Gastrocnemius medialis (tissue), 4 donors: ENCODE data around the gene SMC3. TPM values are rescaled to one million over a fixed set of nuclear protein-coding genes. Genes with fewer than 3 reads are reported as not detected.
"Not testable (repeated sequence)": the region's sequence is repeated elsewhere in the genome, so short reads cannot be mapped to it uniquely, and the experiment has no call there.

ENCODE experiments used
- ATAC-seq, 2 donors: fragments of 150-250 bp; one replicate each; pipeline ENCODE4 v1.9.1; 2016
- DNase-seq, 2 donors: peaks; one replicate each; pipeline ENCODE4 v3.0.0-alpha.2; 2019
- H3K27ac ChIP-seq, 4 donors: fragments of 200-600 bp; sonication (generic); 1 replicate in 1 of 4; 2 replicates in 3 of 4; pipeline ENCODE4 v1.5.1; 2016 to 2018; ENCODE audit warnings: mild to moderate bottlenecking in 2 of 4, moderate library complexity in 1 of 4
- H3K27me3 ChIP-seq, 3 donors: fragments of 200-600 bp; sonication (generic) in 2 of 3; 1 replicate in 1 of 3; 2 replicates in 2 of 3; pipeline versions ENCODE4 v1.5.1 to v1.6.0; 2016 to 2019; ENCODE audit warnings: mild to moderate bottlenecking in 1 of 3, moderate library complexity in 1 of 3
- H3K36me3 ChIP-seq, 2 donors: fragments of 200-600 bp; sonication (generic) in 1 of 2; one replicate each; pipeline ENCODE4 v1.5.1; 2017 to 2018
- H3K4me1 ChIP-seq, 2 donors: fragments of 200-600 bp; sonication (generic) in 1 of 2; one replicate each; pipeline ENCODE4 v1.5.1; 2016 to 2017; ENCODE audit warnings: mild to moderate bottlenecking in 2 of 2
- H3K4me3 ChIP-seq, 4 donors: fragments of 200-600 bp; sonication (generic) in 3 of 4; 1 replicate in 1 of 4; 2 replicates in 3 of 4; pipeline ENCODE4 v1.5.1; 2016 to 2019; ENCODE audit warnings: mild to moderate bottlenecking in 2 of 4
- H3K9me3 ChIP-seq, 3 donors: fragments of 200-600 bp; sonication (generic) in 2 of 3; 1 replicate in 1 of 3; 2 replicates in 2 of 3; pipeline ENCODE4 v1.5.1; 2016 to 2019
- CTCF ChIP-seq, 5 experiments: fragments of 450-650 bp in 3 of 5; fragments of 200-600 bp in 2 of 5; sonication (generic) in 2 of 5; IDR thresholded peaks in 4 of 5; conservative IDR thresholded peaks in 1 of 5; 1 replicate in 4 of 5; 2 replicates in 1 of 5; pipeline ENCODE4 v1.5.1; 2016 to 2019; ENCODE audit warnings: antibody characterized with exemption in 5 of 5, mild to moderate bottlenecking in 3 of 5, moderate library complexity in 3 of 5
- POLR2A ChIP-seq, 2 donors: fragments of 450-650 bp; IDR thresholded peaks; one replicate each; pipeline ENCODE4 v1.6.1; 2017; ENCODE audit warnings: antibody characterized with exemption in 2 of 2, mild to moderate bottlenecking in 2 of 2, moderate library complexity in 2 of 2
- in situ Hi-C, 4 donors: fragments of 200-750 bp; cut with MboI; loops; one replicate each; pipeline versions ENCODE4 v1.15.0 to v1.8.0; 2017; ENCODE audit warnings: low sequenced_read_pairs in 4 of 4
- intact Hi-C: fragments of 100-400 bp; cut with DNase I; formaldehyde crosslinking; loops from one replicate; pipeline ENCODE4 v1.15.1; 2023; ENCODE audit warnings: low total_unique reads
- total RNA-seq, 4 donors: library from RNA; depleted of rRNA; stranded (reverse); fragments of >200 nt; gene quantifications; one replicate each; pipeline versions ENCODE4 v1.1.0 to v1.2.3, GENCODE V29; 2016

The SMC3 gene
- total RNA-seq, 4 donors from 2014 or later = 19.5 to 25.9 (median 21.9) TPM

GRCh38 chr10:110617425-110618229, 50.1 kb downstream of the SMC3 start:
- Histone ChIP-seq H3K27ac (no peak overlapping the region), H3K36me3 (no peaks in the 10 kb centered on the region), H3K27me3 (no peaks in the 10 kb centered on the region), H3K4me1 (no peaks in the 10 kb centered on the region), H3K4me3 (no peak overlapping the region), H3K9me3 (no peaks in the 10 kb centered on the region)
- DNase-seq (no peak), ATAC-seq (no peak)
- TF ChIP-seq POLR2A (IDR thresholded peaks at IDR 0.05) (no peak), CTCF (IDR thresholded peaks at IDR 0.05 in 4 of 5, conservative IDR thresholded peaks at IDR 0.05 in 1 of 5) (no peak)
- intact Hi-C loops (no loop called here), in situ Hi-C loops (loop anchor here in 3 of 4 donors (10.0 to 25.0 kb wide), 3 partner anchors 57 to 270 kb away; no protein-coding TSS in a partner anchor)

DNA sequence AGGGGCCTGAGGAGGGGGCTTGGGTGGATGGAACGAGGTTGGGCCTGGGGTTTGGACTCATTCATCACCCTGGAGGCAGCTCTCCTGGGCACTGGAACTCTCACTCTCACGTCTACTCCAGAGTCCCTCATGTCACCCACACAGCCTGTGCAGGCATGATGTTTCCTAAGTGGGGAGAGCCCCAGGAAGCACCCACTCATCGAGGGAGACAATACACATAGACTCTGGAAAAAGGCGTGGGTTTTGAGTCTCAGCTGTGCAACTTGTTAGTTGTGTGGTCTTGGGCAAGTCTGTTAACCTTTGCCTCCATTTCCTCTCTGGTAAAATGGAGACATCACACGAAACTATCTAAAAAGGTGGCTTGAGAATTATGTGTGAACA, 50.7 kb downstream of the SMC3 start:
- Histone ChIP-seq H3K9me3 (no peaks in the 10 kb centered on the region), H3K27ac (no peak overlapping the region), H3K4me3 (no peak overlapping the region), H3K36me3 (no peaks in the 10 kb centered on the region), H3K27me3 (no peaks in the 10 kb centered on the region), H3K4me1 (no peaks in the 10 kb centered on the region)
- ATAC-seq (no peak), DNase-seq (no peak)
- TF ChIP-seq CTCF (IDR thresholded peaks at IDR 0.05 in 4 of 5, conservative IDR thresholded peaks at IDR 0.05 in 1 of 5) (no peak), POLR2A (IDR thresholded peaks at IDR 0.05) (no peak)
- in situ Hi-C loops (loop anchor here in 3 of 4 donors (10.0 to 25.0 kb wide), 3 partner anchors 57 to 269 kb away; no protein-coding TSS in a partner anchor), intact Hi-C loops (no loop called here)

DNA sequence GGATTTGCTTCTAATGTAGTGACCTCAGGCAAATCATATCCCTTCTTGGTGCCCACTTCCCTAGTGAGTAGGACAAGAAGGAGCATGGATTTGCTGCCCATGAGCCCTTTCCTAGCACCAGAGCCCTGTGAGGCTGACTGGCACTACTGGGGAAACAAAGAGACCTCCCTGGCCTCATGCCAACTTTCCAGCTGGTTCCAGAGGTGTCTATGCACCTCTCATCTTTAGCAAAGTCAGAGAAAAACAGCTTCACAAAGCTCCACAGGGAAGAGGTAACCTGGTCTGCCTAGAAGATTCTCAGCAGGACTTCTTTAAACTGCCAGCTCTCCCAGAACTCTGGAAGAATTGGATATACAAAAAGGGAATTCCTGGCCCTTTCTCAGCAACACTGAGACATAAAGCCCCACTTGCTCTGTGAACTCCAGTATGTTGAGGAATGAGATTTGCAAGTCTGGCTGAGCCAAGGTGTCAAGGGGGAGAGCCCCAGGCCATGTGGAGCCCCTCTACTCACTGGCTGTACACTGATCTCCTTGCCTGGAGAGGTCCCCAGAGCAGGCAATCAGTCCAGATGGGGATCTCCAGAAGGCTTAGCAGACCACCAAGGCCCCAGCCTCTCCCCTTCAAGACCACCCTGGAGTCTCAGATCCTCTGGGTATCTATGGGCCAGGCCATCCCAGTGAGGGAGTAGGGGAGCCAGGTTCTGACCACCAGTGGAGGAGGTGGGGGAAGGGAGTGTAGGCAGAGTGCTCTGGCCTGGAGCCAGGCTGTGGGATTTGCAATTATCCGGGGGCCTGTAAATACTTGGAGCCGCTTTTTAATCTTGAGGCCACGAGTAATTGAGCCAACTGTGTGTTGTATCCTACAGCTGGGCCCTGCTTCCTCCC, 52.3 kb downstream of the SMC3 start:
- Histone ChIP-seq H3K4me1 (no peaks in the 10 kb centered on the region), H3K4me3 (no peak overlapping the region), H3K27ac (no peak overlapping the region), H3K9me3 (no peaks in the 10 kb centered on the region), H3K36me3 (no peaks in the 10 kb centered on the region), H3K27me3 (no peaks in the 10 kb centered on the region)
- intact Hi-C loops = no loop called here
- no peak for TF ChIP-seq POLR2A (IDR thresholded peaks at IDR 0.05)
- no peak for TF ChIP-seq CTCF (IDR thresholded peaks at IDR 0.05 in 4 of 5, conservative IDR thresholded peaks at IDR 0.05 in 1 of 5)
- in situ Hi-C loops = loop anchor here in 3 of 4 donors (10.0 to 25.0 kb wide), 3 partner anchors 55 to 268 kb away; no protein-coding TSS in a partner anchor
- DNase-seq (no peak), ATAC-seq (no peak)

DNA sequence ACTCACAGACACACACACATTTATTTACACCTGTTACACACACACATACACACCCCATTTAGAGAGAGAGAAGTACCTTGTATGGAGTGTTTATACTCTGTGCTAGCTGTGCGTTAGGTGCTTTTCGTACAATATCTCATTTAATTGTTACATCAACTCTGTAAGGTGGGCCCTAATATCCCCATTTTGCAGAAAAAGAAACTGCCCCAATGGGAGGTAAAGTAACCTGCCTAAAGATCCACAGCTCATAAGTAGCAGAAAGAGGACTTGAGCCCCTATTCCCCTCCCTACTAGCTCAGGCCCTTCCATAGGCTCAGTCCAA, 52.9 kb downstream of the SMC3 start:
- ATAC-seq = no peak
- no peak overlapping the region for H3K4me3 ChIP-seq
- DNase-seq = no peak
- H3K27me3 ChIP-seq = no peaks in the 10 kb centered on the region
- H3K4me1 ChIP-seq = no peaks in the 10 kb centered on the region
- no peaks in the 10 kb centered on the region for H3K36me3 ChIP-seq
- no peaks in the 10 kb centered on the region for H3K9me3 ChIP-seq
- in situ Hi-C loops (loop anchor here in 2 of 4 donors (25.0 kb wide), 2 partner anchors 167 to 267 kb away; no protein-coding TSS in a partner anchor), intact Hi-C loops (no loop called here)
- no peak for TF ChIP-seq CTCF (IDR thresholded peaks at IDR 0.05 in 4 of 5, conservative IDR thresholded peaks at IDR 0.05 in 1 of 5)
- no peak for TF ChIP-seq POLR2A (IDR thresholded peaks at IDR 0.05)
- no peak overlapping the region for H3K27ac ChIP-seq

DNA sequence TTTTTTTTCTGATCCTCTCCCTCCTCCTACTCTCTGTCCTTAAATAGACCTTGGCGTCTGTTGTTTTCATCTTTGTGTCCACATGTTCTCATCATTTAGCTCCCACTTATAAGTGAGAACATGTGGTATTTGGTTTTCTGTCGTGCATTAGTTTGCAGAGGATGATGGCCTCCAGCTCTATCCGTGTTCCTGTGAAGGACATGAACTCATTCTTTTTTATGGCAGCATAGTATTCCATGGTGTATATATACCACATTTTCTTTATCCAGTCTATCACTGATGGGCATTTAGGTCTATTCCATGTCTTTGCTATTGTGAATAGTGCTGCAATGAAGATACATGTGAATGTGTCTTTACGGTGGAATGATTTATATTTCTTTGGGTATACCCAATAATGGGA, 55.8 kb downstream of the SMC3 start:
- DNase-seq, ATAC-seq, H3K4me3 ChIP-seq, H3K27ac ChIP-seq, H3K27me3 ChIP-seq, intact Hi-C loops, H3K36me3 ChIP-seq, H3K9me3 ChIP-seq, H3K4me1 ChIP-seq: not testable (repeated sequence)
- in situ Hi-C loops = loop anchor here in 2 of 4 donors (25.0 kb wide), 2 partner anchors 164 to 264 kb away; no protein-coding TSS in a partner anchor
